Mucosa of gallbladder (tissue), 1 donor: ENCODE measurements around the gene KRT86. TPM values are rescaled to one million over a fixed set of nuclear protein-coding genes. Genes with fewer than 3 reads are reported as not detected.
"Not testable (repeated sequence)": the region's sequence is repeated elsewhere in the genome, so short reads cannot be mapped to it uniquely, and the experiment has no call there.

ENCODE experiments used
- DNase-seq: peaks from one replicate; pipeline ENCODE4 v3.0.0-alpha.2; 2020; ENCODE audit warnings: low spot score
- total RNA-seq: library from RNA; stranded (reverse); gene quantifications from one replicate; pipeline ENCODE4 v1.2.1, GENCODE V29; 2021
- donor health status: DM: no; HTN: no; CAD: no.

KRT86 gene
- total RNA-seq, 1 donor from 2014 or later = 1.1 TPM

DNA sequence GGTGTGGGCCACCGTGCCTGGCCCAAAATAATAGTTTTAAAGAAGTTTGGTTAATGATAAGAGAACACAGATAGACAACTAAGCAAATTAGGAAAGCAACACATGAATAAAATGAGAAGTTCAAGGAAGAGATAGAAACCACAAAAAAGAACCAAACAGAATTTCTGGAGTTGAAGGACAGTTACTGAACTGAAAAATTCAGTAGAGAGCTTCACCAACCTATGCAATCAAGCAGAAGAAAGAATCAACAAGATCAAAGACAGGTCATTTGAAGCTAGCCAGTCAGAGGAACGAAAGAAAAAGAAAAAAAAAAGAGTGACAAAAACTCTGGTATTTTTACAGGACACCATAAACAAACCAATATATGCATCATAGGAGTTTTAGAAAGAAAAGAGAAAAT, 62.2 kb downstream of the KRT86 start:
- DNase-seq = no peak

DNA sequence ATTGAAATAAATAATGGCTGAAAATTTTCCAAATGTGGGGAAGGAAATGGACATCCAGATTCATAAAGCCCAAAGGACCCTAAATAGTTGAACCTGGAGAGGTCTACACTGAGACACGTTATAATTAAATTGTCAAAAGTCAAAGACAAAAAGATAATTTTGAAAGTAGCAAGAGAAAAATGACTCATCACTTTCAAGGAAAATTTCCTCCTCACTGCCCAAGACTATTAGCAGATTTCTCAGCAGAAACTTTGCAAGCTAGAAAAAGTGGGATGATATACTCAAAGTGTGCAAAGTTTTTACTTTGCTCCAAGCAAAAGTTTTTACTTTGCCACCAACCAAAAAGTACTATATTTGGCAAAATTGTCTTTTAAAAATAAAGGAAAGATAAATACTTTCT, 62.6 kb downstream of the KRT86 start:
- no peak for DNase-seq

DNA sequence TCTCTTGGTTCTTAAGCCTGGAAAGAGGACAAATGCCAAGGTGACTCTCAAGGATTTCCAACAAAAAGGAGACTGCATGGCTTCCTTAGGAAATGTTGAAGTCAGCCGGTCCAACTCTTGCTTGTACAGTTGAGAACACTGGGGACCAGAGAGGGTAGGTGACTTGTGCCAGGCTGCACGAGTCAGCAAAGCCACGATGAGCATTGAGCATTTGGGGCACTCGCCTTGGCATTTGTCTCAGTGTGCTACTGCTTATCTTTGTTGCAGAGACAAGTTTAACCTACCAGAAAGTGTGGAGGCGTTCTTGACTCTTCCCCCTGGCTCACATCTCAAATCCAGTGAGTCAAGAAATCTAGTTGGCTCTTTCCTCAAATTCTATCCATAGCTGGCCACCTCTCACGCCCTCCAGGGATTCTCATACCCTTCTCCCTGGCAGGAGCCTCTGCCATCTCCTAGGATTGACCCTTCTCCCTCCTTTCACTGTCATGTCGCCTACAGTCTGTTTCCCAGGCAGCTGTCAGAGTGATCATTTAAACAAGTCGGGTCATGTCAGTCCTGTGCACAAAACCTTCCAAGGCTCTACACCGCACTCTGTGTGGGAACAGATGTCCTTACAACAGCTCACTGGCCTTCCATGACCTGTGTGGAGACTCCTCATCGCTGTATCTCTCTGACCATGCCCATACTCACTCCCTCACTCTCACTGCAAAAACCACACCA, 64.0 kb downstream of the KRT86 start:
- DNase-seq = no peak

DNA sequence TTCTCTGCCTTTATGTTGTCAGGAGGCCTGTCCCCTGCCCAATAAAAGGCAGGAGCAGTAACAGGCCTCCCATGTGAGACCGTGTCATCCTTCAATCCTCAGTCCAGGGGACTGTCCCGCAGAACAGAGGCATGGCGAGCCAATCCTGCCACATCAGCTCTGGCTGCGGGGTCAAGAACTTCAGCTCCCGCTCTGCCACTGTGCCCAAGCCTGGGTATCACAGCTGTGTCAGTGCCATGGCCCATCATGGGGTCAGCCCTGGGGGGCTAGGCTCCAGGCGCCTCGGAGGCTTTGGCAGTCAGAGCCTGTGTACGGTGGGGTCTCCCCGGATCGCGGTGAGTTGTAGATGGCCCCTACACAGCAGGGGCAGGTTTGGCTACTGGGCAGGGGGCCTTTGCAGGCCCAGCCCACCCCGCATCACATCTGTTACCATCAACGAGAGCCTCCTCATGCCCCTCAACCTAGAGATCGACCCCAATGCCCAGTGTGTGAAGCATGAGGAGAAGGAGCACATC, 66.7 kb downstream of the KRT86 start:
- no peak for DNase-seq

DNA sequence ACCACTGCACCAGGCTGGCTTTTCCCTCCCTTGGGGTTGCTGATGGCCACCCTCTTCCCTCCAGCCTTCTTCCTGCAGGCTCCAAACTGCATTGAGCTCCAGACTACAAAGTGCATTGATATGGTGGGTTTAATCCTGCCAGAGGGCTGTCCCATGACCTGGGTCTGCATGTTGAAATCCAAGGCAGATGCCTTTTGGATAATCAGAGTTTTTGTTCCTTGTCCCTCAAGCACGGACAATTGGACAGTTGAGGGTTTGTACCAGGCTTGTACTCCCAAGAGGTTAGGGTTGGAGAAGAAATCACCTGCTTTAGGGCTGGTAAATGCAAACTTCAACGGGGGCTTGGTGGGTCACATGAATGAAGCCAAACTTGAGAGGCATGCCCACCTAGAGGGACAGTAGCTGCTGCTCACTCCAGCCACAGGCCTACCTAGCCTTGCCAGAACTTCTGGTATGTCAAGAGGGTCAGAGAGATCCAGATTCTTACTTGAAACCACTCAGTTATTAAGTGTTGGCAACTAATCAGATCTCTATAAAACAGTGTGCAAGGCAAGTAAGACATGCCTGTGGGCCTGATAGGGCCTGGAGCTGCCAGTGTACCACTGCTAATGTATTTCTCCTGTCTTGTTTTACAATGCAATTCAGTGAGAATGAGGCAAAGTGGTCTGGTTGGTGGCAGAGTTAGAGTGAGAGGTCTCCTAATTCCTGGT, 68.5 kb downstream of the KRT86 start:
- no peak for DNase-seq

DNA sequence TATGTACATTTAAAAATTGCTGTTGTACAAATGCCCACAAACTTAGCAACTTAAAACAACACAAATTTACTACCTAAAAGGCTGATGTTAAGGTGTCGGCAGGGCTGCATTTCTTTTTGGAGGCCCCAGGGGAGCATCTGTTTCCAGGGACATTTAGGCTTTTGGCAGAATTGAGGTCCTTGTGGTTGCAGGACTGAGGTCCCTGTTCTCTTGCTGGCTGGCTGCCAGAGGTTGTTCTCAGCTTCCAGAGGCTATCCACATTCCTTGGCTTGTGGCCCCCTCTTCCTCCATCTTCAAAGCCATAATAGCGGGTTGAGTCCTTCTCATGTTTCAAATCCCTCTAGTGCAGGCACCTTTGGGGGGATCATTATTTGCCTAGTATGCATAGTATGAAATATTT, 69.1 kb downstream of the KRT86 start:
- no peak for DNase-seq

DNA sequence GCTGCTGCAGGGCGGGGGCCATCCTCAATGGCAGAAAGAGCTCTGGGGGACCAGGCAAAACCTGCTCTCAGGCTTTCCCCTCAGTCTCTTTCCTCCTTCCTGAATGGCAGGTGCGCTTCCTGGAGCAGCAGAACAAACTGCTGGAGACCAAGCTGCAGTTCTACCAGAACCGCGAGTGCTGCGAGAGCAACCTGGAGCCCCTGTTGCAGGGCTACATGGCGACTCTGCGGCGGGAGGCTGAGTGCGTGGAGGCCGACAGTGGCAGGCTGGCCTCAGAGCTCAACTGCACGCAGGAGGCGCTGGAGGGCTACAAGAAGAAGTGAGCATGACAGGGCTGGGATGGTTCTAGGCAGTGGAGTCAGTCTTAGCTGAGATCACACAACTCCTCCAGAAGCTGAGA, 69.7 kb downstream of the KRT86 start:
- DNase-seq = no peak

DNA sequence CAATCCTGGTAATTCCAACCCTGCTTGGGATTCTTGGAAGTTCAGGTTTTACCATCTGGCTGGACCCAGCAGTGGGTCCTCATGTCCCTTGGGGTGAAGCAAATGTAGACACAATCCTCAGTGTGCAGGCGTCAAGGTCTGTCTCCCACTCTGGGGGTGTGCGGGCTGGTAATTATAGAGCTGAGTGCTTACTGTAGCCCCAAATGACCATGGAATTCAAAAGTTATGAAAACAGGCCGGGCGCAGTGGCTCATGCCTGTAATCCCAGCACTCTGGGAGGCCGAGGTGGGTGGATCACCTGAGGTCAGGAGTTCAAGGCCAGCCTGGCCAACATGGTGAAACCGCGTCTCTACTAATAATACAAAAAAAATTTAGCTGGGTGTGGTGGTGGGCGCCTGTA, 70.6 kb downstream of the KRT86 start:
- not testable (repeated sequence) for DNase-seq

DNA sequence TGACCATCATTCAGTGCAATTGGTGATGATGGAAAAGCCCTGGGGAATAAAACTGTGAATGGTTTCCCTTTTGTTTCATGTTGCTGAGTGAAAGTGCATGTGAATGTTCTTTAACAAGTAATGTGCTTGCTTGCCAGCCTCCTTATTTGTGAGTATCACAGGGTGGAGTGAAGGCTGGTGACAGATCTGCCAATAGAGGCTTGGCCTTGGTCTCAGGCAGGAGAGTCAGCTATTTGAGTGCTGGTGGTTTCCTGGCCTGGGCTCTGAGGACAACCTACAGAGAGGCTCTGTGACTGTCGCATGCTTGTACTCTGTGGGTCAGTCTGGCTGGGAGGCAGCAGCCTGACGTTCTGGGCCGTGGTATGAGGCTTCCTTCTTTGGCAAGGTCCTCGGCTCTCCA, 72.1 kb downstream of the KRT86 start:
- DNase-seq = peak; percentile 61

DNA sequence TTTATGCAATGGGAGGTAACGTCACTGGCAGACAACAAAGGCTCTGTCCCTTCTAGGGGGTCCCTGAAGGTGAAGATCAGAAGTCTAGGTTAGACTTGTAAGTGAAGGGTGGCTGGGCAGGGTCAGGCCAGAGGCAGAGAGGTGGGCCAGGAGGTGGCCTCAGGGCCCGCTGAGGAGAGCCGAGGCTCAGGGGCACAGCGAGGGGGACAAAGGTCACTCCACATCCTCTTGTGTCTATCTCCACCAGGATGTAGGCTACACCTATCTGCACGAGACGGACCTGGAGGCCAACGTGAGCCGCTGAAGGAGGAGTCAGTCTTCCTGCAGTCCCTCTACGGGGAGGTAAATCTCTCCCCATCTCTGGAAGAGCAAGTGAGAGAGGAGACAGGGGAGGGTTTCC, 72.6 kb downstream of the KRT86 start:
- DNase-seq = peak; percentile 30

DNA sequence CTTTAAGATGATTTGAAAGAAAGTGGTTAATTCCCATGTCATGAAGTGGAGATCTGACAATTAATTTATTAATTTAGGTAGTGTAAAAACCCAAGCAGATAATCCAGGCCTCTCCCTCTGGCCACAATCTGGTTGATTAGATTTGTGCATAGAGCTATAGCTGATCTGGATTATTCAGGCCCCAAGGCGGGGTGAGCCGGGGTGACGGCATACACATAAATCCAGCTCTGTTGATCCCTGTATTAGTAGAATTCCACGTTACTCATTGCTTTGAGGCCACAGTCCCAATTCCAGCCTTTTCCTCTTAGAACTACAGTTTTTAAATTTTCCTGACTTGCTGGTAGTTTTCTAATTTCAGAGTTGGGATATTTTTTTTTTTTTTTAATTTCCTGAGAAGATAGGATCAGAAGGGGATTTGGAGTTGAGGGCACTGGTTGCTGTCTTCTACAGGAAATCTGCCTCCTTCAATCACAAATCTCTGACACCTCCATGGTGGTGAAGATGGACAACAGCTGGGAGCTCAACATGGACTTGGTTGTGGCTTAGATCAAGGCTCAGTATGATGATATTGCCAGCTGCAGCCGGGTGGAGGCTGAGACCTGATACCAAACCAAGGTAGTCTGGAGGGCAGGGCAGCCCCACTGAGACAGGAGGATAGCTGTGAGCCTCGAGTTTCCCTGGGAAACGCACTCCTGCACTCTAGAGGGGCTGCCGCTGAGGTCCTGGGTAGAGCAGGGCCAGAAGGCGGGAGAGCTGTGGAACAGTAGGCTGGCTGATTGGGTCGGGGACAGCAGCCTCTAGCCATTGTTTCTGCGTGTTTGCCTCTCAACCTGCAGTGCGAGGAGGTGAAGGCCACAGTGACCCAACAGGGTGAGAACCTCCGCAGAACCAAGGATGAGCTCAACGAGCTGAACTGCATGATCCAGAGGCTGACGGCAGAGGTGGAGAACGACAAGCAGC, 73.4 kb downstream of the KRT86 start:
- no peak for DNase-seq

DNA sequence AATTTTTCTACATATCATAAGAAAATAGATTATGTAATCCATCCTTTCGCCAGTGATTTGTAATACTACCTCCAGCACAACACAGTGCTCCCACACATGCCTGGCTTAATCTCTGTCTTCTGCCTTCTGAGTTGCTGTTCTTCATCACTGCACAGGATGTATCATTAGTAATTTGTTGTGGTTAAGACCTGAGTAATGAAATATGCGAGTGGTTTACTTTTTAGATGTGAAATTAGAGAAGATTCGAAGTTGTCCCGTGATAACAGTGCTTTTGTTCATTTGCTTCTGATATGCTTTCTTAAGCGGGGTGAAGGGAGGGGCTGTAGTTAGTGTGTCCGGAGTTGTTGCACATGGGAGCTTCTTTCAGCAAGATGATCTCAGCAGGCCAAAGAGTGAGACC, 74.8 kb downstream of the KRT86 start:
- no peak for DNase-seq

DNA sequence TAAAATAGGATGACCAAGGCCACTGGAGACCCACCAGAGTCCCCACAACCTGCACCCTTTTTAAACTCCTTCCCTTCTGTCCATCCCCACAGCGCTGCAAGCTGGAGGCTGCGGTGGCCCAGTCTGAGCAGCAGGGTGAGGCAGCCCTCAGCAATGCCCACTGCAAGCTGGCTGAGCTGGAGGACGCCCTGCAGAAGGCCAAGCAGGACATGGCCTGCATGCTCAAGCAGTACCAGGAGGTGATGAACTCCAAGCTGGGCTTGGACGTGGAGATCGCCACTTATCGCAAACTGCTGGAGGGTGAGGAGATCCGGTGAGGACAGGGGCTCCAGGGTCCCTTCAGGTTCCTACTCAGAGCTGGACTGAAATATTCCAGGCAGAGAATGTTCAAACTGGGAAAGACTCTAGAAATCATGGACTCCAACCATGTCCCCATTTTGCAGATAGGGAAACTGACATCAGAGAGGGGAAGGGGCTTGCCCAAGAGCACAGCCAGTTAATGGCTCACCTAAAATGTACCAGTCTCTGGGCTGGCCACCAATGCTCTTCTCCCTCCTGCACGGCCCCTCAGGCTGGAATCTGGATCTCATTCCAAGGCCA, 75.7 kb downstream of the KRT86 start:
- no peak for DNase-seq

DNA sequence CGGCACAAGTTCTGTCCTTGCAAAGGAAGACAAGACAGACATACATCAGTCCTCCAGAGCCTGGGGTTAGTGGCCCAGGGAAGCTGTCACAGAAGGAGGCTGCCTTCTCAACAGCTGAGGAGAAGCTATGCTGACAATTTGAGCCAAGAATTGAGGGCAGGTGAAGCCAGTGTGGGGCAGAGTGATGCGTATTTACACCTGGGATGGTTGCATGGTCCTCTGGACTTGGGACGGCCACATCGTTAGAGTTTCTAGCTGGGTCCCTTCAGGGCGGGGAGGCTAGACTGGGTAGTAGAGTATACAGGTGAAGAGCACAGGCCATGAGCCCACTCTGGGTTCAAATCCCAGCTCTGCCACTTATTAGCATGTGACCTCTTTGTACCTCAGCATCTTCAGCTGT, 76.3 kb downstream of the KRT86 start:
- DNase-seq = no peak

DNA sequence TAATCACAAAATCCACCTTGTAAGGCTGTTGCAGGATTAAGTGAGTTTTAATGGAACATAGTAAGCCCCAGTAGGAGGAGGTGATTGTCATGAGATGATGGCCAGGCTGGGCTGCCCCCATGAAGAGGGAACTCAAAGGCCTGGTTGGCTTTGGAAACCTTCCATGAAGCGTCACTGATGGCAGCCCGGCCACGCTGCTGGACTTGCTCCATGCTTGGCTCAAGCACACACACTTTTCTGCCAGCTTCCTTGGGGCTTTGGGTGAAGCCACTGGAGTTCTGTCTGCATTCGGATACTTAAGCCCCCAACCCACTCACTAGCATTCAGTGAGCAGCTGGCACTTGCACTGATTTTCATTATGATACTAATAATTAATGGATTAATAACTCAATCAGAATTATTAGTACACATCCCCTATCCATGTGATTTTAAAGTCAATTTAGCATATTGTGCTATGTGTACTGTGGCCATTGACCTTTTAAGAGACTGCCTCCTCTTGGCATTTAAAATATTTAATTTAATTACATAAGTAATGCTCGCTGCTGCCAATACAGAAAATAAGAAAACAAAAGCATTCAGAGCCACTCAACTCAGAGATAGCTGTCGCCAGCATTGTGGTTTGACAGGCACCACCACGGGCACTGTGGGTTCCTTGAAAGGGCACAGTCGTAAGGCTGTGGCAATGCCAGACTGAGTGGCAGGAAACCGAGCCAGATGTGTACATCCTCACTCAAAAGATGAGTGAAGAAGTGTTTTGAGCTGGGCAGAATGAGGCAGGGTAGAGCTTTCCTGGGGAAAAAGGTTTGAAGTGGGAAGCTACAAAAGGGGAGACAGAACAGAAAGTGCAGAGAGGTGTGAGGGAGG, 77.0 kb downstream of the KRT86 start:
- peak; percentile 33 for DNase-seq

DNA sequence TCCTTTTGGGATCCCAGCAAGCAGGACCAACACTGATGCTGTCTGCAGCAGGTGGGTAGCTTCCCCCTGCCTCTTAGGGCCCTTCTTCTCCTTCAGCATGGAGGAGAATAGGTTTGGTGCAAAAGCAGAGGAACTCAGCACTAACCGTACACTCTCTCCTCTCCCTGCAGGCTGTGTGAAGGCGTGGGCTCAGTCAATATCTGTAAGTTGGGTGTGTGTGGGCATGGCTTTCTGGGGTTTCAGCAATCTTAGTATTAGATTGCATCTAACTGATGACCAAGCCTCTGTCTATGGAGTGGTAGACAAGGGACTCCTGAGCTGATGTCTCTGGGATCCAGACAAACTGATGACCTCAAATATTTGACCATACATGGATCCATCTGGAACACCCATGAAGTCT, 78.5 kb downstream of the KRT86 start:
- DNase-seq = no peak

DNA sequence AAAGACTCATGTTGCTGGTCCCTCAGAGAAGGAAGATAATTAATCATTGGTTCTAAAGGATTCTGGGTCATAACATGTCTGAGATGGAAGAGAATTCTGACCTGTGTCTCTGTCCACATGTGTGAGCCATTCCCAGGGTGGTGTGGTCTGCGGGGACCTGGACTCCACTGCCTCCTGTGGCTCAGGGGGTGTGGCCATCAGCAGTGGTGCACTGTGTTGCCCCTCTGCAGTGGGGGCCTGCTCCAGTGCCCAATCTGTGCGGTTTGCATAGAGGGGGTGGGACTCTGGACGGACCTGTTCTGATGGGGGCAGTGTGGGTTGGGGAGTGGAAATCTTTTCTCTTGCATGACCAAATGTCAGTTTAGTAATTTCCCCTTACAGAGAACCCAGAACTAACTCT, 79.3 kb downstream of the KRT86 start:
- no peak for DNase-seq

DNA sequence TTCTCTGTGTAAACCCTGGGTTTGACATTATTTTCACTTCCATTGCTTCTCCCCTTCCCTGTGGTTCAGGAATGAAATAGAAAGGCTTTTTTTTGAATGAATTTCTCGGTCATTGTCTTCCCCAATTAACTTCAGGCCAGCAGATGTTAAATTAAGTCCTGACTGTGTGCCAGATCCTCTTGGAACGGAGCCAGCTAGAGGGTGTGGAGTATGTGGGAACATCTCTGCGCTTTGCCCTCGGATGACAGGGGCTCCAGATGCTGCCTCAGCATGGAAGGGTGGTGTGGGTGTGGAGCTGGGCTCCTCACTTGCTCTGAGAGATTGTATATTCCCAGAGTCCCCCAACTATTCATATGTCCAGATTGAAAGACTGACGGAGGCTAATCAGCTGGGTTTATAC, 79.8 kb downstream of the KRT86 start:
- no peak for DNase-seq

DNA sequence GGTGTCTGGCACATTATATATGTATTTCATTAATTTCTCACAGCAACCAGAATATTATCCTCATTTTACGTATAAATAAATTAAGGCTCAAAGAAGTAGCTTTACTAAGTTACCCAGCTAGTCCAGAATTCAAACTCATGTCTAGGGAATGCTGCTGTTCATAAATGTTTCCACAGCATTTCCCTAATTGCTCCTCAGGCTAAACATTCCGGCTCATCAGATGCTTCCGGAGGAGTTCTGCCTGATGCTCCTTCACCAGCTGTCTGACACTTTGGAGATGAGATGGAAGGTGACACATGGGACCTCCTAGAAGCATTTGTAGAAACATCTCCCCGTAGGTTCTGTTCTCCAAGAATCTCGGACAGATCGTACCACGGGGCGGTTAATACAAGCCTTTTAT, 80.7 kb downstream of the KRT86 start:
- DNase-seq = no peak

DNA sequence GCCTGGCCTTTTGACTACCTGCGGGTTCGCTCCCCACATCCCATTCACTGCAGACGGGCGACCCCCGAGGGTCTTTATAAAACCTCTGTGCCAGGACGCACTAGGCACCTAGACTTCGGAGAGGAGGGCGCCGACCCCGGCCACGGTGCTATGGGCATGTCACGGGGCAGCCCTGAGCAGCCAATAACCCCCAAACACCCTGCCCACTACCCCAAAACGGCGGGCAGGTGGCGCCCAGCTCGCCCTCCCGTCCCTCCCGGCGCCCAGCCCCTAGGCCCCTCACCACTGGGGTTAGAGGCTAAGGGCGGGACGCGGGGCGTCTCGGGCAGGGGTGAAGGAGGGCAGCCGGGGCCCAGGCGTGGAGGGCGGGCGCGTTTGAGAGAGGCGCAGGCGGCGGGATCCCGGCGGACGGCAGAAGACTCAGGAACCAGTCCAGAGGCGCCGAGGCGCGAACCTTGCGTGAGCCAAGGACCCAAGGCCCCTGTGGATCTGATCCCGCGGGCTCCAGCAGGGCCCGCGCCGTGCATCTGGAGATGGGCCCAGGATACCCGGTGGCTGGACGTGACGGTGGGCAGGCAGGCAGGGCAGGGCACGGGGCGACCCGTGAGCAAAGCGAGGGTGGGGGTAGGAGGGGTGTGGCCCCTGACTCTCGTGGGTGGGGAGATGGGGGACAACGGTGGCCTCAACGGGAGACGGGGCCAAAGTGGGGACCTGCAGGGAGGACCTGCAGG, 81.8 kb downstream of the KRT86 start:
- DNase-seq = no peak
